ENCODE data around the gene PLEKHA5.
"Not testable (repeated sequence)": the region's sequence is repeated elsewhere in the genome, so short reads cannot be mapped to it uniquely, and the experiment has no call there.

The PLEKHA5 gene

DNA sequence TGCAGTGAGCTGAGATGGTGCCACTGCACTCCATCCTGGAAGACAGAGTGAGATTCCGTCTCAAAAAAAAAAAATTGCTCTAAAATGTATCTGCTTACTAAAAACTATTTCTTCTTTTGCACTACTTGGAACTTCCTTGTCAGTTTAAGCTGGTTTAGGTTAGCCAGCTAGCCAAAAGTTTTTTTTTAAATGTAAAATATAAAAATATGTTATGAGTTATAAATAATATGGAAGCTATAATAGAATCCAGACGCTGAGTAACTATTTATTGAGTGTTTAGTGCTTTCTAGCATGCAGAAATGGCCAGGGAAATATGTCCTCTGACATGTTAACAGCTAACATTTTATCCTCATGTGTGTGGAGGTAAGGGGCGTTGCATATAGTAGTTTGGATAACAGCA lies 85.6 kb downstream of the PLEKHA5 start:
- Histone ChIP-seq H3K4me3 (ENCODE audit: extremely low read depth, insufficient read depth, low read length, poor library complexity, severe bottlenecking) (no peak overlapping the region), H3K36me3 (ENCODE audit: control insufficient read depth, insufficient read depth, low read length) (peaks cover 4% of the 10 kb centered on the region), H3K4me1 (ENCODE audit: control insufficient read depth, insufficient read depth, low read length, poor library complexity, severe bottlenecking) (no peaks in the 10 kb centered on the region), H3K27ac (ENCODE audit: low read depth, low read length, severe bottlenecking) (no peak overlapping the region), H3K9me3 (ENCODE audit: control insufficient read depth, low read length) (no peaks in the 10 kb centered on the region)
- no CpG with 5 or more reads among the region's 3 CpGs for WGBS, 2 experiments (ENCODE audit: insufficient coverage in 2 of 2)

DNA sequence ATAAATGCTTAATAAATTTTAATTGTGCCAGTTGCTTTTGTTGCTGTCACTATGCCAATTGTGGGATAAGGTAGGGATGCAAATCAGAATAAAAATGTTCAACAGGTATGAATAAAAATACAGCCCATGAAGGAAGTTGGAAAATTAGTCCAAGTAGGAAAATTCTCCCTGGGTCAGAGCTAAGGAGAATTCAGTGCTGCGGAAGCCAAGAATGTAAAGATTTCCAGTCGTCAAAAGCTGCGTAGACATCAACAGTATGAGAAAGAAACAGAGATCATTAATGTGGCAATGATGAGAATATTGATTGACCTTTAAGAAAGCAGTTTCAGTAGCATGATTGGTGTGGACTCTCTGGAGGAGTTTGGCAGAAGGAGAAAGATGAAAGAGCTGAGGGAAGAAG lies 87.9 kb downstream of the PLEKHA5 start:
- WGBS, 2 experiments (ENCODE audit: insufficient coverage in 2 of 2) = 89 to 93% methylated on average over 3 of the region's 3 CpGs
- Histone ChIP-seq H3K27ac (ENCODE audit: low read depth, low read length, severe bottlenecking) (no peak overlapping the region), H3K36me3 (ENCODE audit: control insufficient read depth, insufficient read depth, low read length) (no peaks in the 10 kb centered on the region), H3K9me3 (ENCODE audit: control insufficient read depth, low read length) (no peaks in the 10 kb centered on the region), H3K4me3 (ENCODE audit: extremely low read depth, insufficient read depth, low read length, poor library complexity, severe bottlenecking) (no peak overlapping the region), H3K4me1 (ENCODE audit: control insufficient read depth, insufficient read depth, low read length, poor library complexity, severe bottlenecking) (no peaks in the 10 kb centered on the region)

DNA sequence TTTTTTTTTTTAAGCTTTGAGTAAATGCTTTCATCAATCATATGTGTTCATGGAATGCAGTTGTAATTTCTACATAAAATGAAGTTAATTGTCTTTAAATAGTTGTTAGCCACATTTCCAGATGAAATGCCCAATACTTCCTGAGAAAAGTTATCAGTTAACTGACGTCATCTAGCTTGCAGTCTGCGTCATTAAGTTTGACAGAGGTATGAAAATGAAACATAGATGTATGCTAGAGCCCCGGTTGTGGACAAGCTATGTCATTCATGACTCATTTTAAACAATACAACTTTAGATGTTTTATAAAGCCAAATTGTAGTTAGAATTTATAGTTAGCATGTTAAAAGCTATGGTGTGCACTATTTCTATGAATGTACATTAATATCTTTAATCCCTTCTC lies 90.7 kb downstream of the PLEKHA5 start:
- Histone ChIP-seq H3K4me1 (ENCODE audit: control insufficient read depth, insufficient read depth, low read length, poor library complexity, severe bottlenecking) (no peaks in the 10 kb centered on the region), H3K9me3 (ENCODE audit: control insufficient read depth, low read length) (no peaks in the 10 kb centered on the region), H3K4me3 (ENCODE audit: extremely low read depth, insufficient read depth, low read length, poor library complexity, severe bottlenecking) (no peak overlapping the region), H3K36me3 (ENCODE audit: control insufficient read depth, insufficient read depth, low read length) (no peaks in the 10 kb centered on the region), H3K27ac (ENCODE audit: low read depth, low read length, severe bottlenecking) (no peak overlapping the region)
- 92% methylated on average over 2 of the region's 3 CpGs; no CpG with 5 or more reads in 1 of the 2 experiments for WGBS, 2 experiments (ENCODE audit: insufficient coverage in 2 of 2)

DNA sequence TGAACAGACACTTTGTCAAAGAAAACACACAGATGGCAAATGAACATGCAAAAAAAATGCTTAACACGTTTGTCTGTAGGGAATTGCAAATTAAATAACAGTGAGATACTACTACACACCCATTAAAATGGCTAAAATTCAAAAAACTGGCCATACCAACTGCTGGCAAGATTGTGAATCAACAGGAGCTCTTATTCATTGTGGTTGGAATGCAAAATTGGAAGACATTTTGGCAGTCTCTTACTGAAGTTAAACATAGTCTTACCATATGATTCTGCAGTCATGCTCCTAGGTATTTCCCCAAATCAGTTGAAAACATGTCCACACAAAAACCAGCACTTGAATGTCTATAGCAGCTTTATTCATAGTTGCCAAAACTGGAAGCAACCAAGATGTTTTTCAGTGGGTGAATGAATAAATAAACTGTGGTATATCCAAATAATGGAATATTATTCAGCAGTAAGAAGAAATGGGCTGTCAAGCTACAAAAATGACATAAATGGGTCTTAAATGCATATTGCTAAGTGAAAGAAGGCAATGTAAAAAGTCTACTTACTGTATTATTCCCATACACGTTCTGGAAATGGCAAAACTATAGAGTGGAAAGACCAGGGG lies 91.4 kb downstream of the PLEKHA5 start:
- Histone ChIP-seq H3K27ac (ENCODE audit: low read depth, low read length, severe bottlenecking) (no peak overlapping the region), H3K4me3 (ENCODE audit: extremely low read depth, insufficient read depth, low read length, poor library complexity, severe bottlenecking) (no peak overlapping the region)
- no CpG with 5 or more reads among the region's 2 CpGs for WGBS, 2 experiments (ENCODE audit: insufficient coverage in 2 of 2)

DNA sequence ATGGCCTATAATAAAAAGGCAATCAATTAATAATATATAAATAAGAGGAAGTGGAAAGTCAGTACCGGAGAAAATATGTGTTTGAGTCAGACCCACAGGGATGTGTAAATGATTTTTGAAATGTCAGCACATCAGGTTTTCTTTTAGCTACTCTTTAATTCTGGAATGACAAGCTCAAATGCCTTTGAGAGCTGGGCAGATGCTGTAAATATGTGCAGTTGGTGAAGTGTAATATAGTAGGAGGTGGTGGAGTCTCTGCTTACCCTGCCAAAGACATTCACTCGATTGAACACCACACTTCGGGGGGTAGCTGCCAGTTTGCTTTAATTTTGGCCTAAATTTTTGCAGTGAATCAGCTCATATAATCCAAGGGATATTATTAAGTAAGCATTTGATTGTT lies 93.0 kb downstream of the PLEKHA5 start:
- Histone ChIP-seq H3K9me3 (ENCODE audit: control insufficient read depth, low read length) (no peaks in the 10 kb centered on the region), H3K36me3 (ENCODE audit: control insufficient read depth, insufficient read depth, low read length) (no peaks in the 10 kb centered on the region), H3K4me1 (ENCODE audit: control insufficient read depth, insufficient read depth, low read length, poor library complexity, severe bottlenecking) (peaks cover 6% of the 10 kb centered on the region), H3K27ac (ENCODE audit: low read depth, low read length, severe bottlenecking) (no peak overlapping the region), H3K4me3 (ENCODE audit: extremely low read depth, insufficient read depth, low read length, poor library complexity, severe bottlenecking) (no peak overlapping the region)
- 96 to 100% methylated on average over 1 to 3 of the region's 3 CpGs for whole genome bisulfite sequencing, 2 experiments (ENCODE audit: insufficient coverage in 2 of 2)

More for the DNA sequence above, 91.4 kb downstream of the PLEKHA5 start:
- Histone ChIP-seq H3K4me1 (ENCODE audit: control insufficient read depth, insufficient read depth, low read length, poor library complexity, severe bottlenecking) (no peaks in the 10 kb centered on the region), H3K36me3 (ENCODE audit: control insufficient read depth, insufficient read depth, low read length) (no peaks in the 10 kb centered on the region), H3K9me3 (ENCODE audit: control insufficient read depth, low read length) (no peaks in the 10 kb centered on the region)

DNA sequence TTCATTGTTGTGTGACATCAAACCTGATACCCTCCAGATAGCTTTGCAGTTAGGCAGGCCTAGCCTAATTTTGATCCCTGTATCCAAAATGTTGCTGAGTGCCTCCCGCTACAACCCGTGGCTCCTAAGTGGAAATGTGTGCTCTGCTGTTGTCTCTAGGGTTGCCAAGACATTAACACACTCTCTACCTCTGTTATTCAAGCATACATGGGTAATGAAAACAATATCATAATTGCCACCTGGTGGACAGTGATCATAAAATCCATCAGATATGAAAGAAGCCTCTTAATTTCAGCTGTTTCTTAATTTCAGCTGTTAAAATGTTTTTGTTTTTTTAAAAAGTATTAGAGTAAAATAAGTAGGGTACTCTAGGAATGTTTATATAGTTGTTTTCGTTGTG lies 93.5 kb downstream of the PLEKHA5 start:
- Histone ChIP-seq H3K27ac (ENCODE audit: low read depth, low read length, severe bottlenecking) (no peak overlapping the region), H3K9me3 (ENCODE audit: control insufficient read depth, low read length) (no peaks in the 10 kb centered on the region), H3K36me3 (ENCODE audit: control insufficient read depth, insufficient read depth, low read length) (no peaks in the 10 kb centered on the region), H3K4me1 (ENCODE audit: control insufficient read depth, insufficient read depth, low read length, poor library complexity, severe bottlenecking) (peaks cover 7% of the 10 kb centered on the region), H3K4me3 (ENCODE audit: extremely low read depth, insufficient read depth, low read length, poor library complexity, severe bottlenecking) (no peak overlapping the region)
- no CpG with 5 or more reads among the region's 3 CpGs for WGBS, 2 experiments (ENCODE audit: insufficient coverage in 2 of 2)

DNA sequence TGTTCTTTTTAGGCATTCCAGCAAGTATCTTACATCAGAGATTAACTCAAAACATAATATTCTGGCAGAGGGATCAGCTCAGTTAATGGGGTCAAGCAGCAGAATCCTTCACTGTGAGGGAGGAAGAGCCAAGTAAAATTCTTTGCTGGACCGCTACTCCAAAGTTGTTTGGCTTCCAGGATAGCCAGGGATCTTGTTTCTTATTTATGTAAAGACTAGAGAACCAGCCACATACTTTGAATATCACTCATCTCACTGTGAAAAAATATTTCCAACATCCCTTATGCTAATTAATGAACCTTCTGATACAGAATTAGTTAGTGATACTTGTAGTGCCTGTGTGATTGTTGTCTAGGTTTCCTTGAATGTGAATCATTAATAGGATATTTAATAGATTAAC lies 94.2 kb downstream of the PLEKHA5 start:
- WGBS, 2 experiments (ENCODE audit: insufficient coverage in 2 of 2) = 100% methylated on average over 1 of the region's 1 CpG; no CpG with 5 or more reads in 1 of the 2 experiments
- Histone ChIP-seq H3K9me3 (ENCODE audit: control insufficient read depth, low read length) (no peaks in the 10 kb centered on the region), H3K27ac (ENCODE audit: low read depth, low read length, severe bottlenecking) (no peak overlapping the region), H3K4me3 (ENCODE audit: extremely low read depth, insufficient read depth, low read length, poor library complexity, severe bottlenecking) (no peak overlapping the region), H3K36me3 (ENCODE audit: control insufficient read depth, insufficient read depth, low read length) (no peaks in the 10 kb centered on the region), H3K4me1 (ENCODE audit: control insufficient read depth, insufficient read depth, low read length, poor library complexity, severe bottlenecking) (peaks cover 7% of the 10 kb centered on the region)

DNA sequence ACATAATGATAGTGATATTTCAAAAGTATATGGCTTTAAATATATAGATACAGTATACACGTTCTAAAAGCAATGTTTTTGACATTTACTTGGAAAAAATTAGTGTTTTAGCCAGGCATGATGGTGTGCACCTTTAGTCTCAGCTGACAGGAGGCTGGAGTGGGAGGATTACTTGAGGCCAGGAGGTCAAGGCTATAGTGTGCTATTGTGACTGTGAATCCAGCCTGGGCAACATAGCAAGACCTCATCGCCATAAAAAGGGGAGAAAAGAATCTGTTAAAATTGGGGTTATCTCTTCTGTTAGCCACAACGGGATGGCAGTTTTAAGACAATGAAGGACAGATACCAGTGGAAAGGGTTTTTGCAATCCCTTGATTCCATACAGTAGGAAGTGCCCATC lies 95.2 kb downstream of the PLEKHA5 start:
- H3K4me3 ChIP-seq (ENCODE audit: extremely low read depth, insufficient read depth, low read length, poor library complexity, severe bottlenecking) = no peak overlapping the region
- H3K4me1 ChIP-seq (ENCODE audit: control insufficient read depth, insufficient read depth, low read length, poor library complexity, severe bottlenecking) = peaks cover 7% of the 10 kb centered on the region
- WGBS, 2 experiments (ENCODE audit: insufficient coverage in 2 of 2) = 100% methylated on average over 2 of the region's 3 CpGs
- no peak overlapping the region for H3K27ac ChIP-seq (ENCODE audit: low read depth, low read length, severe bottlenecking)
- H3K9me3 ChIP-seq (ENCODE audit: control insufficient read depth, low read length) = peaks cover under 1% of the 10 kb centered on the region
- H3K36me3 ChIP-seq (ENCODE audit: control insufficient read depth, insufficient read depth, low read length) = peaks cover 6% of the 10 kb centered on the region

DNA sequence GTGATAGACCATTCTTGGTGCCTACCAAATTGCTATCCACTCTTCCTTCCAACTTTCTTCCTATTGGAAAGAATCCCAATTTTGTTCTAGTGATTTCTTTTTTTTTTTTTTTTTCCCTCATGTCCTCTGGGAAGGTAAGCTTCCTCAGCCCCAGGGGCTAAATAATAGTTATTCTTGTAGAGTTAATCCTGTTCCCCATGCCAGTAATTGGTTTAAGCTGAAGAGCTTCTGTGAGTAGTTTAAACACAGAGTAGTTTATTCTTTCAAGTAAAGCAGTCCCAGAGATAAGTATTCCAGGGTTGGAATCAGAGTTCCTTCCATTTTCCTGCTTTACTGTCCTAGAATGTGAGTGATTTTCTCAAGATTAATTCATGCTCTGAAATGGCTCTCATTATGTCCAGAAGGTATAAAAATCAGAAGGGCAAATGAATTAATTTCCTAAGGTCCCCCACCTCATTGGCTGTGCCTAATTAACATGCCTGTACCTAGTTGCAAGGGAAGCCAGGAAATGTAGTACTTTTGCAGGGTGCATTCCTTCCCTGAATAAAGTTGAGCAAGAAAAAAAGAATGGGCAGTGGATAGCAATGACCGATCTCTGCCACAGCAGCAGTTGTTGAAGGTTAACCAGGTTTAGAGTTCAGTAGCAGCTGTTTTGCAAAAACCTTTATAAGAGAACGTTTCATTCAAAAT lies 97.8 kb downstream of the PLEKHA5 start:
- Histone ChIP-seq H3K27ac (ENCODE audit: low read depth, low read length, severe bottlenecking) (no peak overlapping the region), H3K36me3 (ENCODE audit: control insufficient read depth, insufficient read depth, low read length) (peaks cover 10% of the 10 kb centered on the region), H3K9me3 (ENCODE audit: control insufficient read depth, low read length) (peaks cover 12% of the 10 kb centered on the region), H3K4me3 (ENCODE audit: extremely low read depth, insufficient read depth, low read length, poor library complexity, severe bottlenecking) (no peak overlapping the region), H3K4me1 (ENCODE audit: control insufficient read depth, insufficient read depth, low read length, poor library complexity, severe bottlenecking) (peaks cover 7% of the 10 kb centered on the region)
- WGBS, 2 experiments (ENCODE audit: insufficient coverage in 2 of 2) = 91 to 100% methylated on average over 1 of the region's 2 CpGs

DNA sequence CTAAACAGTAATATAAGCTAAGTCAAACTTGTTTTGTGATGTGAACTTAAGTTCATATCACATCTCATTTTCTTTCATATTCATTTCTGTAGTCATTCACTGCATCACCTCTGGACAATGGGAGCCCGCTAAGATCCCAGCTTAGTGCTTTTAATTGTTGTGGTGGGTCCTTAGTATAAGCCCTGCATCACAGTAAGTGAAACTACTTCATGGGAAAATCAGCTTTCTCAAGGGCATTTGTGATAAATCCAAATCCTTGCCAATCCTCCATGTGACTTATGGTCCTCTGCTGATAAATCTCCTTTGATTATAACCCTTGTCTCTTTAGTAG lies 98.3 kb downstream of the PLEKHA5 start:
- Histone ChIP-seq H3K4me1 (ENCODE audit: control insufficient read depth, insufficient read depth, low read length, poor library complexity, severe bottlenecking) (peaks cover 7% of the 10 kb centered on the region), H3K36me3 (ENCODE audit: control insufficient read depth, insufficient read depth, low read length) (peaks cover 10% of the 10 kb centered on the region), H3K27ac (ENCODE audit: low read depth, low read length, severe bottlenecking) (no peak overlapping the region), H3K9me3 (ENCODE audit: control insufficient read depth, low read length) (peaks cover 12% of the 10 kb centered on the region), H3K4me3 (ENCODE audit: extremely low read depth, insufficient read depth, low read length, poor library complexity, severe bottlenecking) (no peak overlapping the region)
- WGBS, 2 experiments (ENCODE audit: insufficient coverage in 2 of 2) = no CpG with 5 or more reads among the region's 1 CpG

DNA sequence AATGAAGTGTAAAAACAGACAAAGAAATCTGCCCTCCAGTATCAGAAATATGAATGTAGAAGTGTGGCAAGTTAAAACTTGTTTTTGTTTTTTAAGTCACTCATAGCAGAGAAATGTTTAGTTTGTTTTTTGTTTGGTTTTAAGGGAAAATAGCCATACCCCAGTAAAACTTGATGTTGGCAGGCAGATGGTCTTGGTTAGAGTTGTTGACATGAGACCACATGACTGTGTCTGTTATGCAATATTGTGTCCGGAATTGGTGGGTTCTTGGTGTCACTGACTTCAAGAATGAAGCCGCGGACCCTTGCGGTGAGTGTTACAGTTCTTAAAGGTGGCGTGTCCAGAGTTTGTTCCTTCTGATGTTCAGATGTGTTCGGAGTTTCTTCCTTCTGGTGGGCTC lies 99.5 kb downstream of the PLEKHA5 start:
- WGBS, 2 experiments (ENCODE audit: insufficient coverage in 2 of 2) = 80 to 93% methylated on average over 1 to 5 of the region's 6 CpGs
- not testable (repeated sequence) for H3K36me3 ChIP-seq (ENCODE audit: control insufficient read depth, insufficient read depth, low read length); H3K4me3 ChIP-seq (ENCODE audit: extremely low read depth, insufficient read depth, low read length, poor library complexity, severe bottlenecking); H3K27ac ChIP-seq (ENCODE audit: low read depth, low read length, severe bottlenecking)
- peaks cover 14% of the 10 kb centered on the region for H3K4me1 ChIP-seq (ENCODE audit: control insufficient read depth, insufficient read depth, low read length, poor library complexity, severe bottlenecking)
- peaks cover 12% of the 10 kb centered on the region for H3K9me3 ChIP-seq (ENCODE audit: control insufficient read depth, low read length)

All from mesodermal cell (in vitro differentiated cells).